ENCODE measurements around the gene RFX2.
A peak's percentile ranks its signal among the peaks of the same experiment; 100 is the strongest.
"Not testable (repeated sequence)": the region's sequence is repeated elsewhere in the genome, so short reads cannot be mapped to it uniquely, and the experiment has no call there.

Gene RFX2

DNA sequence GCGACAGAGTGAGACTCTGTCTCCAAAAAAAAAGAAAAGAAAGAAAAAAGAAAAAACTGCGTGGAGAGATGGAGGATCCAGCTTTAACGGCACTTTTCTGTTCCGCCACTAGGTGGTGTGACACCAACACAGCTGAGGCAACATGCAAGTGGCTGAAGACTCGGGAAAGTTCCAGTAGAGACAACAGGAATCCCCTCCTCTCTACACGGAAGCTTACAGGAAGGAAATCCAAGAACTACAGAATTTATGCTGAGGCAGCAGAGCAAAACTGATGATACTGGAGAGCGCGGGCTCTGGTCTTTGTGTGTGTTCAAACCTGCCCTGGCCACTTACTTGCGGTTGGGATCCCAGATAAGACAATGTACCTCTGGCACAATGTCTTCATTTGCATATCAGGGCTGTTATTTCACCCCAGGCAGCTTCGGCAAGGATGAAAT is 142.3 kb downstream of the RFX2 start:
- DNase-seq: peak in 1 of 2 experiments; percentile 23

DNA sequence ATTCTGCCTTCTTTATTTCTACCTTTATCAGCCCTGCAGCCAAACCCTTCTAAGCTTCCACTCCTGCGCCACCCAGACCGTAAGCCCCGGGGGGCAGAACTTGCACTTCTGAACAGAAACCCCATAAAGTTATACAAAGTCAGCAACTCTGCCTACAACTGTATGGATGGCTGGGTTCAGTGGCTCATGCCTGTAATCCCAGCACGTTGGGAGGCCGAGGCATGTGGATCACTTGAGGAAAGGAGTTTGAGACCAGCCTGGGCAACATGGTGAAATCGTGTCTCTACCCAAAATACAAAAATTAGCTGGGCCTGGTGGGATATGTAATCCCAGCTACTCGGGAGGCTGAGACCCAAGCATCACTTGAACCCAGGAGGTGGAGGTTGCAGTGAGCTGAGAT is 142.7 kb downstream of the RFX2 start:
- no peak for DNase-seq

GRCh38 chr19:5966941-5967340 is 143.4 kb downstream of the RFX2 start:
- DNase-seq: no peak

- DNase-seq: no peak
These were observed 144.1 kb downstream of the RFX2 start for GRCh38 chr19:5966215-5966614.

DNA sequence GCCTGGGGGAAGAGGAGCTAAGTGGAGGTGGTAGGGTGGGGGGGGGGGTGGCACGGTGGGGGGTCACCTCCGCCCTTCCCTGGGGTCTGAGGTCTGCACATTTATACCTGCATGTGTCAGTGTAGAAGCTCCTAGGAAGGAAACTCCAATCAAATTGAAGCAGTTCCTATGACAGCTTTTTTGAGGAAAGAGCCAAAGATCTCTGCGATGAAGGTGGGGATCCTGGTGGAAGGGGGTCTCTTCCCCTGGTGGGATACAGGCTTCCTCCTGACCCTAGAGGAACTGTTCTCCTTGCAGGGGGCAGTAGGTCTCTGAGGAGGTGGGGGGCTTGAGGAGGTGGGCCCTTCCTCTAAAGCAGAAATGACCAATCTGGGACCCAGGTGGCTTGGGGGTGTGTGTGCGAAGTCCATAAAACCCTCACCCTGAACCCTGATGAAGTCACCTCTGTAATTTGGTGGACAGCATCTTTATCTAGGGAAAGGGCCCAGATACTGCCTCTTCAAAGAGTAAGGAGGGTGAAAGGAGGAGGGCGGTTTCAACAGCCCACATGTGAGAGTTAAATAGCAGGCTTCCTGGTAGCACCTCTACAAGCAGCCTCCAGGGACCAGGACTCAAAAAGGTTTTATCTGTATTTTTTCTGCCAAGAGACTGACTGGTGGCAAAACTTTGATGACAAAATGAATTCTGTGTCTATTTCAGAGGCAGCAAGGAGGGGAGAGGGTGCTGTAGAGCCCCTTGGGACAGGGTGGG is 145.3 kb downstream of the RFX2 start:
- DNase-seq: no peak

DNA sequence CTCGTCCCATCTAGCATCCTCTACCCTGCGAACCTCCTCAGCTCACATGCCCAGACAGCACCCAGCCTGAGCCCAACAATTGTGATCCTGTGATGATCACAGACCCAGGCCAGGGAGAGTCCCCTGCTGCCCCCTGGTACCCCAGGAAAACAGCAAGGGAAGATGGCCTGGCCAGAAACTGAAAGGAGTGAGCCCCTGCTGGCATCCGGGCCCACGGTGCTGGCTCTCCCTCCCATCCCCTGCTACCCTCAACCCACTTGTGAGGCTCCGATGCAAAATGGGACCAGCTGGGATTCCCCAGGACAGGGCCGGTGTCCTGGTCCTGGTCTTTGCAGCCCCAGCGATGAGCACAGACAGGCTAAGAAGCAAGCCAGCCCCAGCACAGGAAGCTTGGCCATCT is 146.4 kb downstream of the RFX2 start:
- no peak for DNase-seq

GRCh38 chr19:5963259-5963658 is 147.0 kb downstream of the RFX2 start:
- DNase-seq: not testable (repeated sequence)

DNA sequence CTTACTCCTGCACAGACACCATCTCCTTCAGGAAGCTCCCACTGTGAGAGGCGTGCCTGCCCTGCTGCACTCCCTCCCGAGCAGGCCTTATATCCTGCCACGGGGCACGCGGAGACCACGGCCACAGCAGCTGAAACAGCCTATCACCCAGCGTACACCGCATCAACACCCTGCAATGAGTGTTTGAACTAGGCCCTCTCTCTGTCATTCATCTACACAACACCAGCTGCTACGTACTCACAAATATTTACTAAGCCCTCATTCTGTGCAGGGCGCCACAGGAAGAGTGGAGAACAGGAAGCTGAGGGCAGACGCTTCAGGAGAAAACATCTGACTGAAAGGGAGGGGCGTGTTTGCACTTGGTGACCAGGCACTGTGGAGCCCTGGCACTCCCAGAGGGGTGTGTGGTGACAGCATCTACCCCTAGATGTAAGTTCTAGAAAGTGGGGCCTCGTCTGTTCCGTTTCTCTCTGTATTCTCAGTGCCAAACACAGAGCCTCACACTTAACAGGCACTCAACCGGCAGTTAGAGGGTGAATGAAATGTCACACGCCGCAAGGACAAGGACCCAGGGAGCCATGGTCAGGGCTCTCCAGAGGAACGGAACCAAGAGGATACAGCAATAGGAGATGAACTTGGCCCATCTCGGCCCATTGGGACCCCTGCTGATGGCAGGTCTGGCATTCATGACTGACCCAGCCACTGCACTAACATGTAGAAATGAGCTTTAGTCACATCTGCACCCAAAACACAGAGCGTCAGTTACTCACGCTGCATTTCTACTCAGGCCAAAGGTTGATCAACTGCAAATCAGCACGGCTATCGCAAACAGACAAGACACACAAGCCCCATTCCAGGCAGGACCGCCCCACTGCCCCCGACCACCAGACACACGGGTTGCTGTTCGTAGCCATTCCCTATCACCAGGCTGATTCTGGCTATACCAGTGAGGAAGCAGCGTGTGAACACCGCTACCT is 148.0 kb downstream of the RFX2 start:
- peak; percentile 10 to 35 for DNase-seq

GRCh38 chr19:5961641-5961968 is 148.7 kb downstream of the RFX2 start:
- DNase-seq: not testable (repeated sequence)

GRCh38 chr19:5960005-5961001 is 150.0 kb downstream of the RFX2 start:
- no peak for DNase-seq

DNA sequence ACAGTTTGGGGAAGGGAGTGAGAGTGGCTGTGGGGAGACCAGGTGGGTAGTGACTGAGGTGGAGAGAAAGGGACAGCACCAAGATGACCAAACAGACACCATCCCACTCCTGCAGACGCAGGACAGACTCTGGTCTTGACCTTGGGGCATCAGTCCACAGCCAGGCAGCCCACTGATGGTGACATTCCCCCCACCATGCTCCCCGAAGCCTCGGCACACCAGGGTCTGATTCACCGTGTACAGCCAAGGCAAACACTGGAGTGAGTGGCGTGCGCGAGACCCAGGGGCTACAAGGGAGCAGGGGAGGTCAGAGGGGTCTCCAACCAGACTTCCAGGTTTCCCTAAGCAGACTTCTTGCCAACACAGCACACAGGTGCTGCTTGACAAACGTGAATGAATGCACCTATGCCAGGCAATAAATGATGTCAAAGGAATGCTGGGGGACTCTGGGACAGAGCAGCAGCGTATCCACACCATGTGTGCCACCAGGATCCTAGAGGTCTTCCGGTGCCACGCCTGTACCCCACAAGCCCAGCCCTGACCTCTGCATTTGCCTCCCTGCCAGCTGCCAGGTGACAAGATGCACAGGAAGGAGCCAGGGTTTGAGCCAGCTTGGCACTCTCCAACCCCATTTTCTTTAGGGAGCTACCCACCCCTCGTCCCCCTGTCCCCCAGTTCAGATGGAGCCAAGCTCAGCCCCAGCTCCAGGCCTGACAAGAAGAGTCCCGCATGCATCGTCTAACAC is 150.9 kb downstream of the RFX2 start:
- DNase-seq: no peak

DNA sequence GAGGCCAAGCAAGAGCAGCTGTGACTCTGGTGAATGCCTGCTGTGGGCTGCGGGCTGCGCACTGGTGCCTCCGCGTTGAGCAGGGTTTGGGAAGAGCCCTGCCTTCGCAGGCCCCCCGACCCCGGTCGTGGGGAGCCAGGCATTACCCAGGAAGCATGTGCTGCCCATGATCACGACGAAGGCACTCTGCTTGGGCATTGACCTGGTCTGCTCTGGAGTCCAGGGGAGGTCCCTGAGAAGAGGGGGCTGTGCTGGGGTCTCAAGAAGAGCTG is 151.5 kb downstream of the RFX2 start:
- DNase-seq: no peak

DNA sequence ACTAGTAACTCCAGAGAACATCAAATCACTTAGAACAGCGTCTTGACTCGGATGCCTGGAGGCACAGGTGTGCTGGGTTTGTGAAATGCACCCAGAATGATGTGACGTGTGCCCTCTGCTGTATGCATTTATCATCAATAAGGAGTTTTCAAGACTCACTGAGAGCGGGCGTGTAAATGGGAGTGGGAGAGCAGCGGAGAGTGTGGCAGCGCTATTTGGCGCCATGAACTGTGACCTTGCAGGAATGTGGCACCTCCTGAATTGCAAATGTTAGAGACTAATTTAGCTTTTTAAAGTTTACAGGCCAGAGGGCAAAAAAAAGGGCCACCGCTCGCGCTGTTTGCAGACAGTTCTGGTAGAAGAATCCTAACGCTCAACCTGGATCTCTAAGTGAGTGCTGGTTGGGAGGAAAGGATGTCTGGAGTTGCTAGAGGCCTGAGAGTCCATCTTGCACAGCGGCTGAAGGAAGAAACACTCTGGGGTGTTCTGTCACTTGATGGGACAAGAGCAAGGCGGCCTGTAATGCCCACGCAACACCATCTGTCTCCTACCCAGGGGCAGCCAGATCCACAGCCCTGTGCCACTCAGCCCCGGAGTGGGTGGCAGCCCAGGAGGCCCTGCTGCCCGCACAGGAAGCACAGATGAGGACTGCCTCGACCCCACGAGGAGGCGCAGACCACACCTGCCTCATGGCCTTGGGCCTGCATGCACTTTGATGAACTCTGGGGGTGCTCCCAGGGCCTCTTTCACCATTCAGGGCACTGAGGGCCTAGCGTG is 152.0 kb downstream of the RFX2 start:
- no peak for DNase-seq

- DNase-seq: no peak
These were observed 153.1 kb downstream of the RFX2 start for GRCh38 chr19:5957170-5957569.

DNA sequence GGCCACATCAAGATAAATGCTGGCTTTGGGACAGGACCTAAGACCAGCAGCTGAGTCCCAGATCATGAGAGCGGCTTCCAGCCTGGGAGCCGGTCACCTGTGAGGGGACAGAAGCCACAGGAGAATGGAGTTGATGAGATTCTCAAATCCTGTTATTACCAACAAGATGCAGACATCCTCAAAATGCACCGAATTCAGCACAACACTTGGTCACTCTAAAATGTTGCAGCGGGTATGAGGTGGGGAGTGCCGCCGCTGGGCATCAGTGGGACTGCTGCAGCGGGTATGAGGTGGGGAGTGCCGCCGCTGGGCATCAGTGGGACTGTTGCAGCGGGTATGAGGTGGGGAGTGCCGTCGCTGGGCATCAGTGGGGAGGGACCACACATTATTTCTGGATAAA is 153.6 kb downstream of the RFX2 start:
- no peak for DNase-seq

GRCh38 chr19:5956323-5956722 is 154.0 kb downstream of the RFX2 start:
- DNase-seq: no peak

DNA sequence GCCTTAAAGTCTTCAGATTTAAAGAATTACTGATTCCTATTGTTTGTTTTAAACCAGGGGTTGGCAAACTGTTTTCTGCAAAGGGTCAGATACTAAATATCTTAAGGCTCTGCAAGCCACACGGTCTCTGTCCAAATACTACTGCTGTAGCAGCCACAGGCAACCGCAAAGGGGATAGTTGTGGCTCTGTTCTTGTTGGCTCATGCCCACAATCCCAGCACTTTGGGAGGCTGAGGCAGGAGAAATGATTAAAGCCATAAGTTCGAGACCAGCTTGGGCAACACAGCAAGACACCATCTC is 154.7 kb downstream of the RFX2 start:
- DNase-seq: no peak

DNA sequence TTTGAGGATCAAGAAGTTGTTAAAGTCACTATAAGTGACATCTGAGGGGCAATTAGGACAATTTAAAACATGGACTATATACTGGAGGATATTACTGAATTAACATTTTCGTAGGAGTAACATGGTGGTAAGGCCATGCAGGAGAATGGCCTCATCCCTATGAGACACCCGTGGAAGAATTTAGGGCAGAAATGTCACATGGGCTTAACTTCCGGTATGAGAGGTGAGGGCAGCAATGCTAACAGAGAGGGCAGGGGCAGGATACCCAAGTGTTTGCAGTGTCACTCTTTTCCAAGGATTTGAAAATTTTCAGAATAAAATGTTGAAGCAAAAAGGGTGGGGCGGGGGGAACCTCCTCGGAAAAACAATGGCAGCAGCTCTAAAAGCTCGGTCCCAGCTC is 156.0 kb downstream of the RFX2 start:
- no peak for DNase-seq

DNA sequence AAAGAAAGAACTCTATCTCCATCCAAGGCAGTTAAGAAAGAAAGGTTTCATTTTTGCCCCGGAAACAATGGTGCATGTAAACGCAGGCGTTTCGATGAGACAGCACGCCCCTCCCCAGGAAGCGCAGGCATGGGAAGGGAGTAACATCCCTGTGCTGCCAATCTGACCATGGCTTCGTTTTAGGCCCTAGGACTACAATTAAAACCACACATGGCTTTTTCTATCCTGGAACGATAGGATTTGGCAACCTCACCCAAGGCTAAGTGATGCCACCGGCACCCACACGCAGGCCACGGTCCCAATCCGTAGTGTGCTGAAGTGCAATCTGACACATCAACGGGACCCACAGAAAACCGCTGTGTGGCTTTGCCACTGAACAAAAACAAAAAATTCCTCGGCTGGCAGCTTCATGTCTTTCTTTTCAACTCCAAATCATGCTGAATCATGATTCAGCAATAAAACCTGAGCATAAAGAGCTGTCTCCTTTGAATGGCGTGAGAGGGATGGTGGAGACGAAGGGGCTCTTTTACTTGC is 156.6 kb downstream of the RFX2 start:
- DNase-seq: no peak

GRCh38 chr19:5953030-5953589 is 157.2 kb downstream of the RFX2 start:
- no peak for DNase-seq

All from NCI-H1930 (cell line).